ENCODE data around the gene KIF16B.

The KIF16B gene

DNA sequence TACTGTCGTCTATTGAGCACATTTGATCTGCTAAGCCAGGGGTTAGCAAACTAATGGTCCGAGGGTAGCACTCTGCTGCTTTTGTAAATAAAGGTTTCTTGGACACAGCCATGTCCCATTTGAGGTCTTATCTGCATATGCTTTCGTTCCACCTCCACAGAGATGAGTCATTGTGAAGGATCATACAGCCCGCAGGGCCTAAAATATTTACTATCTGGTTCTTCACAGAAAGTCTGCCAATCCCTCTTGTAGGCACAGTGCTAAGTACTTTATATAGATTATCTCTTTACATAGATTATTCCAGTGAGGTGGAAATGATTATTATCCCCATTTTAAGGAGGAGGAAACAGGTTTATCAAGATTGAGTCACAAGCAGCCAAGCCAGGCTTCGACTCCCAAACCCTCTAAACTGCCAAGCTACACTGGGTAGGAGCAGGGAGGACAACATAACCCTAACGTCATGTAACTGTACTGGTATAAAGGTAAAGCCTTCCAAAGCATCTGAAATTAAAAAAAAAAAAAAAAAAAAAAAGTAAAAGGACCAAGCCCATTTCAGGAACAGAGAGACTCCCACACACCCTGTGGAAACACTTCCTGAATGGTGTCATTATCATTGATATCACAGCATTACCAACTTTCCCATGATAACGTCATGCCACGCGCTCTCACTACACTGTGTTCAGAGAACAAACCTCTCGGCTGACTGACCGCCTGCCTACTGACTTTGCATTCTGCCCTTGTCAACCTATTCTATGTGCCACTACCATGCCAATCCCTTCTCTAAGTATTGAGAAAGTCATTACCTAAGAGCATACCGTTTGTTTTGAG is 101.0 kb downstream of the KIF16B start:
- Histone ChIP-seq H3K36me3 (ENCODE audit: control insufficient read depth, insufficient read depth, low read length) (no peaks in the 10 kb centered on the region), H3K27me3 (ENCODE audit: control insufficient read depth, insufficient read depth, low read length) (no peaks in the 10 kb centered on the region), H3K9ac (no peak overlapping the region), H3K4me1 (peaks cover 42% of the 10 kb centered on the region), H3K4me2 (ENCODE audit: low read length) (no peak overlapping the region), H2AFZ (no peak overlapping the region), H3K27ac (peak overlapping the region; percentile 11), H3K9me3 (ENCODE audit: control insufficient read depth, low read length) (no peaks in the 10 kb centered on the region), H3K4me3 (ENCODE audit: low read depth, low read length) (no peak overlapping the region), H3K79me2 (peaks cover 8% of the 10 kb centered on the region)
- TF ChIP-seq, protein P1, sequence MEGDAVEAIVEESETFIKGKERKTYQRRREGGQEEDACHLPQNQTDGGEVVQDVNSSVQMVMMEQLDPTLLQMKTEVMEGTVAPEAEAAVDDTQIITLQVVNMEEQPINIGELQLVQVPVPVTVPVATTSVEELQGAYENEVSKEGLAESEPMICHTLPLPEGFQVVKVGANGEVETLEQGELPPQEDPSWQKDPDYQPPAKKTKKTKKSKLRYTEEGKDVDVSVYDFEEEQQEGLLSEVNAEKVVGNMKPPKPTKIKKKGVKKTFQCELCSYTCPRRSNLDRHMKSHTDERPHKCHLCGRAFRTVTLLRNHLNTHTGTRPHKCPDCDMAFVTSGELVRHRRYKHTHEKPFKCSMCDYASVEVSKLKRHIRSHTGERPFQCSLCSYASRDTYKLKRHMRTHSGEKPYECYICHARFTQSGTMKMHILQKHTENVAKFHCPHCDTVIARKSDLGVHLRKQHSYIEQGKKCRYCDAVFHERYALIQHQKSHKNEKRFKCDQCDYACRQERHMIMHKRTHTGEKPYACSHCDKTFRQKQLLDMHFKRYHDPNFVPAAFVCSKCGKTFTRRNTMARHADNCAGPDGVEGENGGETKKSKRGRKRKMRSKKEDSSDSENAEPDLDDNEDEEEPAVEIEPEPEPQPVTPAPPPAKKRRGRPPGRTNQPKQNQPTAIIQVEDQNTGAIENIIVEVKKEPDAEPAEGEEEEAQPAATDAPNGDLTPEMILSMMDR (IDR thresholded peaks at IDR 0.05): no peak

DNA sequence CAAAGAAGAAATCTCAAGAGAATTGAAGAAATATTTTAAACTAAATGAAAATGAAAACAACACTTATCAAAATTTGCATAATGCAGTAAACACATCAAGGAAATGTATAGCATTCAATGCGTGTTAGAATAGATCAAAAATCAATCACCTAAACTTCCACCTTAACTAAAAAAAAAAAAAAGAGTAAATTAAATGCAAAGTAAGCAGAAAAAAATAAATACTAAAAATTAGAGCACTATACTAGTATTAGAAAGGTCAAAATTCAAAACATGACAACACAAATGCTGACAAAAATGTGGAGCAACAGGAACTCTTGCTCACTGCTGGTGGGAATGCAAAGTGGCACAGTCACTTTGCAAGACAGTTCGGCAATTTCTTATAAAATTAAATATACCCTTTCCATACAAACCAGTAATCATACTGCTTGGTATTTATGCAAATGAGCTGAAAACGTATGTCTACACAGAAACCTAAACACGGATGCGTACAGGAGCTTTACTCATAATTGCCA is 103.8 kb downstream of the KIF16B start:
- peaks cover 15% of the 10 kb centered on the region for H3K79me2 ChIP-seq
- H2AFZ ChIP-seq: no peak overlapping the region
- no peak overlapping the region for H3K4me3 ChIP-seq (ENCODE audit: low read depth, low read length)
- TF ChIP-seq, protein P1 (IDR thresholded peaks at IDR 0.05): no peak
- no peak overlapping the region for H3K27ac ChIP-seq
- no peak overlapping the region for H3K4me2 ChIP-seq (ENCODE audit: low read length)
- peaks cover 26% of the 10 kb centered on the region for H3K4me1 ChIP-seq
- H3K36me3 ChIP-seq (ENCODE audit: control insufficient read depth, insufficient read depth, low read length): no peaks in the 10 kb centered on the region
- no peaks in the 10 kb centered on the region for H3K27me3 ChIP-seq (ENCODE audit: control insufficient read depth, insufficient read depth, low read length)
- H3K9me3 ChIP-seq (ENCODE audit: control insufficient read depth, low read length): no peaks in the 10 kb centered on the region
- H3K9ac ChIP-seq: no peak overlapping the region

DNA sequence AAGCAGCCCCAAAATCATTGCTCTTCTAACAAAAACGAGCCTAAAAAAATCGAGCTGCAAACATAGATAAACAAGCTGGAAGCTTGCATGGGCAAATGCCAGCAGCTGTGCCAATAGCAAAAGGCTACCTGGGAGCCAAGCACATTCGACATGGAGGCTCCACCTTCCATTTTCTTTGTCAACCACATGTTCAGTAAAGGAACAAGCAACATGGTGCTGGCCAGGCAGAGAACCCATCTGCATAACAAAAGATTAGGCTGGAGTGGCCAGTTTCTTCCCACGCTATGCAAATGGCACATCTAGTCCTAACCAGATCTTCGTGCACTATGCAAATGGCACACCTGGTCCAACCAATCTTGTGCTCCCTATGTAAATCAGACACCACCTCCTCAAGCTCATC is 110.5 kb downstream of the KIF16B start:
- no peaks in the 10 kb centered on the region for H3K36me3 ChIP-seq (ENCODE audit: control insufficient read depth, insufficient read depth, low read length)
- TF ChIP-seq, protein P1 (IDR thresholded peaks at IDR 0.05): no peak
- H3K4me3 ChIP-seq (ENCODE audit: low read depth, low read length): no peak overlapping the region
- no peaks in the 10 kb centered on the region for H3K27me3 ChIP-seq (ENCODE audit: control insufficient read depth, insufficient read depth, low read length)
- no peak overlapping the region for H3K9ac ChIP-seq
- H3K4me1 ChIP-seq: peaks cover 9% of the 10 kb centered on the region
- H3K9me3 ChIP-seq (ENCODE audit: control insufficient read depth, low read length): no peaks in the 10 kb centered on the region
- no peak overlapping the region for H3K4me2 ChIP-seq (ENCODE audit: low read length)
- H2AFZ ChIP-seq: no peak overlapping the region
- H3K27ac ChIP-seq: no peak overlapping the region
- peaks cover 26% of the 10 kb centered on the region for H3K79me2 ChIP-seq

DNA sequence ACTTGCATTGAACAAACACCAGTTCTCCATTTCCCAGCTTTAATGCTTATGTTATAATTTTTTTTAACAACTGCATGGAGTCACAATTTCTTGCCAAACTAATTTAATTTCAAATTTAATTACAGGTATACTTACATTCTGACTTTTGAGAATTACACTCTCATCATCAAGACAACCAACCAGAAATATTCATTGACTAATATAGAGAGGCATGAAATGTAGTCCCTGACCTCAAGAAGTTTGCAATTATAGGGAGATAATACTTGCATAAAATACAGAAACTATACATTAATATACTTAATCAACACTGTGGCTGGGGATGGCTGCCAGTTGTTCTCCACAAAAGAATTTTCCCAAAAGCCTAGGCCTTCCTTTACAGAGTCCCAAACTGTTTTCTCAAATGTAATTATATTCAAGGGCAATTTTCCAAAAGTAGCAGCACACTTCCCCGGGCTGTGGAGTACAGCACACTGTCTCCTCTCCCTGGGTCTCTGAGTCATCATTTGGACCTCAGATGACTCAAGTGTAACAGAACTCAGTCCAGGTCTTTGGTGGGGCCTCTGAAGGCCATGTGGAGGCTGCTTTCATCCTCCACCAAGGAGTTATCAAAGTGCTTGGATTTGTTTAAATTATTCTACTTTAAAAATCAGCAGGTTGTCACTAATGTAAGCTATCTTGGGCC is 114.1 kb downstream of the KIF16B start:
- no peak overlapping the region for H3K4me3 ChIP-seq (ENCODE audit: low read depth, low read length)
- H3K79me2 ChIP-seq: peaks cover 21% of the 10 kb centered on the region
- H3K9me3 ChIP-seq (ENCODE audit: control insufficient read depth, low read length): no peaks in the 10 kb centered on the region
- no peak overlapping the region for H3K9ac ChIP-seq
- no peak overlapping the region for H2AFZ ChIP-seq
- TF ChIP-seq, protein P1 (IDR thresholded peaks at IDR 0.05): no peak
- H3K36me3 ChIP-seq (ENCODE audit: control insufficient read depth, insufficient read depth, low read length): no peaks in the 10 kb centered on the region
- no peaks in the 10 kb centered on the region for H3K27me3 ChIP-seq (ENCODE audit: control insufficient read depth, insufficient read depth, low read length)
- H3K4me2 ChIP-seq (ENCODE audit: low read length): no peak overlapping the region
- H3K27ac ChIP-seq: no peak overlapping the region
- peaks cover 9% of the 10 kb centered on the region for H3K4me1 ChIP-seq

Measured in parathyroid adenoma (tissue), 2 donors.